ENCODE results near the gene SKI.

- TF ChIP-seq RELB (IDR thresholded peaks at IDR 0.05; ENCODE audit: low read depth) (no peak), CEBPB (IDR thresholded peaks at IDR 0.05; ENCODE audit: borderline replicate concordance in 1 of 2, low read depth in 2 of 2, low read length in 2 of 2) (no peak), POLR2A (IDR thresholded peaks at IDR 0.05; ENCODE audit: low read depth, low read length) (no peak), RAD21 (IDR thresholded peaks at IDR 0.05; ENCODE audit: insufficient read depth, low read depth, low read length) (no peak), LARP7 (IDR thresholded peaks at IDR 0.05) (no peak), PRDM15 (CRISPR knock-in tag; IDR thresholded peaks at IDR 0.05) (no peak), CTCF (IDR thresholded peaks at IDR 0.05 in 2 of 3, conservative IDR thresholded peaks at IDR 0.05 in 1 of 3; ENCODE audit: control insufficient read depth in 2 of 3, extremely low read depth in 1 of 3, insufficient read depth in 1 of 3, low read depth in 3 of 3, low read length in 3 of 3) (no peak)
These were observed 121.7 kb downstream of the SKI start for GRCh38 chr1:2349806-2350205.
